Erythroblast (primary cell): Measurements from ENCODE around the gene ANKRD34C.

Experiments used
- DNase-seq, 2 experiments: peaks; one replicate each; lab custom pipeline; 2025; lab: John Stamatoyannopoulos, UW
- GATA1 ChIP-seq: IDR thresholded peaks from 2 replicates; pipeline ENCODE4 v1.6.1; 2011; ENCODE audit warnings: low read depth, mild to moderate bottlenecking, control low read depth, low read length, moderate library complexity
- POLR2A ChIP-seq: IDR thresholded peaks from 2 replicates; pipeline ENCODE4 v1.6.1; 2011; ENCODE audit warnings: mild to moderate bottlenecking, low read length

ANKRD34C gene

GRCh38 chr15:79321876-79322275 lies 39.4 kb downstream of the ANKRD34C start:
- DNase-seq: no peak
- TF ChIP-seq GATA1 (no peak), POLR2A (no peak)

- TF ChIP-seq GATA1: no peak
- no peak for TF ChIP-seq POLR2A
- no peak for DNase-seq
Measured at GRCh38 chr15:79322306-79322705, 39.8 kb downstream of the ANKRD34C start.

GRCh38 chr15:79322945-79323344 lies 40.4 kb downstream of the ANKRD34C start:
- TF ChIP-seq POLR2A: no peak
- no peak for TF ChIP-seq GATA1
- peak; percentile 13 to 75 for DNase-seq

- DNase-seq: peak; percentile 7 to 15
- TF ChIP-seq GATA1 (no peak), POLR2A (no peak)
Measured at GRCh38 chr15:79329171-79329611, 46.7 kb downstream of the ANKRD34C start.
